Heart left ventricle (tissue), 16 donors: ENCODE results near the gene WDFY3. TPM values are rescaled to one million over a fixed set of nuclear protein-coding genes. Genes with fewer than 3 reads are reported as not detected.

Experiments used
- ATAC-seq, 4 donors: fragments of 200-7000 bp; cut with Tn5 transposase; one replicate each; pipeline ENCODE4 v1.9.1; 2020 to 2022; ENCODE audit warnings: moderate library complexity in 4 of 4, mild to moderate bottlenecking in 3 of 4, moderate number of reproducible peaks in 1 of 4
- DNase-seq, 5 donors: peaks; one replicate each; pipeline ENCODE4 v3.0.0-alpha.2; 2020
- H3K27ac ChIP-seq, 12 donors: fragments of 200-600 bp; sonication (generic) in 4 of 12; one replicate each; pipeline versions ENCODE4 v1.5.0 to v1.8.0; 2016 to 2022; ENCODE audit warnings: mild to moderate bottlenecking in 2 of 12
- H3K27me3 ChIP-seq, 9 donors: fragments of 200-600 bp; sonication (generic) in 2 of 9; one replicate each; pipeline versions ENCODE4 v1.5.1 to v1.8.0; 2016 to 2022; ENCODE audit warnings: mild to moderate bottlenecking in 3 of 9
- H3K36me3 ChIP-seq, 9 donors: fragments of 200-600 bp; sonication (generic) in 2 of 9; one replicate each; pipeline versions ENCODE4 v1.5.0 to v1.8.0; 2018 to 2022; ENCODE audit warnings: mild to moderate bottlenecking in 2 of 9
- H3K4me1 ChIP-seq, 12 donors: fragments of 200-600 bp; sonication (generic) in 4 of 12; one replicate each; pipeline versions ENCODE4 v1.5.0 to v1.8.0; 2016 to 2022; ENCODE audit warnings: mild to moderate bottlenecking in 3 of 12
- H3K4me3 ChIP-seq, 12 donors: fragments of 200-600 bp; sonication (generic) in 4 of 12; one replicate each; pipeline versions ENCODE4 v1.5.0 to v1.8.0; 2017 to 2022; ENCODE audit warnings: mild to moderate bottlenecking in 9 of 12, moderate library complexity in 4 of 12
- H3K9me3 ChIP-seq, 12 donors: fragments of 200-600 bp; sonication (generic) in 4 of 12; one replicate each; pipeline versions ENCODE4 v1.5.0 to v1.8.0; 2016 to 2022; ENCODE audit warnings: mild to moderate bottlenecking in 1 of 12
- CTCF ChIP-seq, 12 donors: fragments of 200-600 bp; sonication (generic) in 4 of 12; IDR thresholded peaks; one replicate each; pipeline versions ENCODE4 v1.5.0 to v1.8.0; 2018 to 2022; ENCODE audit warnings: antibody characterized with exemption in 12 of 12, mild to moderate bottlenecking in 5 of 12
- POLR2A ChIP-seq, 2 donors: fragments of 450-650 bp; IDR thresholded peaks; one replicate each; pipeline ENCODE4 v1.6.1; 2017; ENCODE audit warnings: antibody characterized with exemption in 2 of 2, mild to moderate bottlenecking in 2 of 2, moderate library complexity in 2 of 2
- WGBS, 4 donors: extraction: QIAGEN DNeasy Blood & Tissue Kit in 2 of 4; methylation state at CpG; one replicate each; pipeline versions ENCODE4 v1.1.5 to v1.1.7; 2013 to 2018; 5-methylcytosine and 5-hydroxymethylcytosine counted together
- intact Hi-C, 10 donors: fragments of 100-400 bp; cut with DNase I; formaldehyde crosslinking; loops; one replicate each; pipeline versions ENCODE4 v1.11.1 to v1.14.2; 2022
- polyA plus RNA-seq, 2 donors: library from polyadenylated mRNA; stranded (reverse); fragments of 200-250 nt; gene quantifications; one replicate each; pipeline ENCODE4 v1.2.3, GENCODE V29; 2013
- total RNA-seq, 9 donors: library from RNA; depleted of rRNA in 2 of 9; stranded (reverse); fragments of >200 nt in 2 of 9; fragmentation: NEBNext Ultra II Directional in 3 of 9; extraction: Animal tissue kit (Norgen Biotek cat#: 25700) in 3 of 9; gene quantifications; one replicate each; pipeline versions ENCODE4 v1.1.0 to v1.2.4, GENCODE V29; 2016 to 2023
- donor health status: ischemic (EF 13 %, LVEDD 7.1; RV severe dilation, severe dysfunction).
- donor health status: healthy with polysubstance abuse.
- donor health status: DM: no; HTN: yes; CAD: no.
- donor health status: DM: no; HTN: no; CAD: no.
- donor health status: ischemic (EF 25% LVEDD 6.9; RV normal size, moderate dysfunction).
- donor health status: ischemic (EF 25% LVEDD 5.7; RV mildly dilated, moderate dysfunction).
- donor health status: healthy.
- donor health status: DM: yes; HTN: yes; CAD: no.
- donor health status: ischemic (EF 35%, LVEDD 5.7; RV mildly dilated, moderate dysfunction).
- donor health status: nonischemic (EF 11% LVEDD 7.7; RV severe dilation, severe dysfunction).
- donor health status: DM: yes; HTN: yes; CAD: no.
- donor health status: PGD.
- donor health status: ischemic (EF 29% LVEDD 5.4; RV normal size, mild dysfunction).
- donor health status: nonischemic (EF 23%, LVEDD 6.1; RV moderate dilation, normal function).

The WDFY3 gene
- total and polyA plus RNA-seq, 11 donors, result 5.0 to 103 (median 40.4) TPM

GRCh38 chr4:84952004-84952403 is 14.5 kb downstream of the WDFY3 start:
- Histone ChIP-seq H3K4me1 (peaks cover 0 to 68% (median 50%) of the 10 kb centered on the region in 12 donors), H3K27ac (no peak overlapping the region), H3K27me3 (no peaks in the 10 kb centered on the region), H3K36me3 (no peaks in the 10 kb centered on the region), H3K9me3 (no peaks in the 10 kb centered on the region), H3K4me3 (no peak overlapping the region)
- TF ChIP-seq CTCF (IDR thresholded peaks at IDR 0.05) (no peak), POLR2A (IDR thresholded peaks at IDR 0.05) (no peak)
- ATAC-seq, result peak in 2 of 4 donors; percentile 26 to 41
- WGBS, 4 donors, result 0 to 50% (median 23%) methylated on average over 1 of the region's 1 CpG
- DNase-seq, result no peak
- intact Hi-C loops, result no loop called here

- intact Hi-C loops, result no loop called here
- WGBS, 4 donors, result 63 to 75% (median 71%) methylated on average over 2 of the region's 2 CpGs
- Histone ChIP-seq H3K27me3 (no peaks in the 10 kb centered on the region), H3K4me1 (peaks cover 0 to 61% (median 34%) of the 10 kb centered on the region in 12 donors), H3K4me3 (no peak overlapping the region), H3K36me3 (no peaks in the 10 kb centered on the region), H3K9me3 (peaks cover 0 to 10% (median 0%) of the 10 kb centered on the region in 12 donors), H3K27ac (peak overlapping the region in 1 of 12 donors; percentile 46)
- TF ChIP-seq POLR2A (IDR thresholded peaks at IDR 0.05), result no peak
- TF ChIP-seq CTCF (IDR thresholded peaks at IDR 0.05), result no peak
- DNase-seq (no peak), ATAC-seq (no peak)
Observed at GRCh38 chr4:84948056-84948455, 18.4 kb downstream of the WDFY3 start.

DNA sequence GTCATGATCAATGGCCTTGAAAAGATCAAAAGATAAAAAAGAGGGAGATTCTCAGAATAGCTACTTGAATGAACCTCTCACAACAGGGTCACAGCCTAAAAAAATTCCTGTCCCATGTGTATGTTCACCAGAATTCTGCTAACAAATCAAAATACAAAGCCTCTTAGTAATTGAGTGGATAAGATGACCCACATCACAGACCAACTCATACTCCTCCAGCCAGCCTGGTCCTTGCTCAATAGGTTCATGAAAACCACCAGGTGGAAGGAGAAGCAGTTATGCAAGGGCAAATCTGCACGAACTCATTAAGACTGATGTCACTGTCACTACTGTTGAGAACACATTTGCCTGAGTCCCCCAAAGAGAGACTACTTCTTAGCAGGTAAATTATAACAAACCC is 21.5 kb downstream of the WDFY3 start:
- ATAC-seq, result peak in 2 of 4 donors; percentile 33 to 54
- DNase-seq, result no peak
- no peak overlapping the region for H3K27ac ChIP-seq
- intact Hi-C loops, result loop anchor here in 1 of 10 donors (1.0 kb wide), 1 partner anchor 32 kb away; no protein-coding TSS in a partner anchor
- TF ChIP-seq POLR2A (IDR thresholded peaks at IDR 0.05) (no peak), CTCF (IDR thresholded peaks at IDR 0.05) (no peak)
- H3K9me3 ChIP-seq, result peaks cover 0 to 40% (median 19%) of the 10 kb centered on the region in 12 donors
- WGBS, 4 donors, result 45 to 55% (median 50%) methylated on average over 1 of the region's 1 CpG
- H3K4me3 ChIP-seq, result no peak overlapping the region
- H3K27me3 ChIP-seq, result no peaks in the 10 kb centered on the region
- peaks cover 0 to 6% (median 0%) of the 10 kb centered on the region in 9 donors for H3K36me3 ChIP-seq
- peaks cover 0 to 42% (median 23%) of the 10 kb centered on the region in 12 donors for H3K4me1 ChIP-seq

- peaks cover 5 to 50% (median 35%) of the 10 kb centered on the region in 12 donors for H3K4me1 ChIP-seq
- no peak overlapping the region for H3K27ac ChIP-seq
- H3K27me3 ChIP-seq, result no peaks in the 10 kb centered on the region
- H3K9me3 ChIP-seq, result peaks cover 0 to 40% (median 19%) of the 10 kb centered on the region in 12 donors
- no peak for ATAC-seq
- intact Hi-C loops, result no loop called here
- peaks cover 0 to 6% (median 0%) of the 10 kb centered on the region in 9 donors for H3K36me3 ChIP-seq
- no peak for DNase-seq
- TF ChIP-seq POLR2A (IDR thresholded peaks at IDR 0.05) (no peak), CTCF (IDR thresholded peaks at IDR 0.05) (no peak)
- H3K4me3 ChIP-seq, result no peak overlapping the region
Observed at GRCh38 chr4:84940960-84941359, 25.5 kb downstream of the WDFY3 start.
